ENCODE results near the gene LONRF3. TPM values are rescaled to one million over a fixed set of nuclear protein-coding genes. Genes with fewer than 3 reads are reported as not detected.

LONRF3 gene
- total and polyA plus RNA-seq, 2 donors (not counting 1 experiment from before 2014, with no cell fraction given) = 0.33 TPM; not detected in 1

- H3K9ac ChIP-seq (ENCODE audit: insufficient read depth, low read length) = no peak overlapping the region
- no peaks in the 10 kb centered on the region for H4K20me1 ChIP-seq (ENCODE audit: control insufficient read depth, extremely low read depth, insufficient read depth, low read length)
- no peak overlapping the region for H2AFZ ChIP-seq (ENCODE audit: low read length)
- H3K4me1 ChIP-seq (ENCODE audit: control insufficient read depth, extremely low read depth, insufficient read depth, low read length) = no peaks in the 10 kb centered on the region
- H3K79me2 ChIP-seq (ENCODE audit: control insufficient read depth, insufficient read depth, low read length) = no peaks in the 10 kb centered on the region
- no peak overlapping the region for H3K27ac ChIP-seq (ENCODE audit: insufficient read depth, low read length)
- H3K4me2 ChIP-seq (ENCODE audit: extremely low read depth, insufficient read depth, low read length) = no peak overlapping the region
- H3K9me3 ChIP-seq (ENCODE audit: control insufficient read depth, insufficient read depth, low read depth, low read length) = no peaks in the 10 kb centered on the region
- H3K36me3 ChIP-seq (ENCODE audit: control insufficient read depth, insufficient read depth, low read length) = no peaks in the 10 kb centered on the region
- TF ChIP-seq EZH2 (IDR thresholded peaks at IDR 0.05; ENCODE audit: low read length, missing control alignments) = no peak
- H3K27me3 ChIP-seq (ENCODE audit: control insufficient read depth, insufficient read depth, low read length) = no peaks in the 10 kb centered on the region
- no peak for DNase-seq (ENCODE audit: low read depth in 2 of 2)
- H3K4me3 ChIP-seq (replicated peaks in 1 of 4; ENCODE audit: control extremely low read depth in 1 of 4, insufficient read depth in 1 of 4, low read depth in 3 of 4, low read length in 4 of 4) = no peak overlapping the region
Observed at GRCh38 chrX:118964252-118964651, 10.2 kb upstream of the LONRF3 start.

- Histone ChIP-seq H3K4me3 (replicated peaks in 1 of 4; ENCODE audit: control extremely low read depth in 1 of 4, insufficient read depth in 1 of 4, low read depth in 3 of 4, low read length in 4 of 4) (no peak overlapping the region), H2AFZ (ENCODE audit: low read length) (no peak overlapping the region), H3K79me2 (ENCODE audit: control insufficient read depth, insufficient read depth, low read length) (no peaks in the 10 kb centered on the region), H3K9ac (ENCODE audit: insufficient read depth, low read length) (no peak overlapping the region), H3K27ac (ENCODE audit: insufficient read depth, low read length) (no peak overlapping the region), H3K9me3 (ENCODE audit: control insufficient read depth, insufficient read depth, low read depth, low read length) (no peaks in the 10 kb centered on the region), H3K36me3 (ENCODE audit: control insufficient read depth, insufficient read depth, low read length) (no peaks in the 10 kb centered on the region), H4K20me1 (ENCODE audit: control insufficient read depth, extremely low read depth, insufficient read depth, low read length) (no peaks in the 10 kb centered on the region), H3K27me3 (ENCODE audit: control insufficient read depth, insufficient read depth, low read length) (no peaks in the 10 kb centered on the region), H3K4me2 (ENCODE audit: extremely low read depth, insufficient read depth, low read length) (no peak overlapping the region), H3K4me1 (ENCODE audit: control insufficient read depth, extremely low read depth, insufficient read depth, low read length) (no peaks in the 10 kb centered on the region)
- TF ChIP-seq EZH2 (IDR thresholded peaks at IDR 0.05; ENCODE audit: low read length, missing control alignments) = no peak
- no peak for TF ChIP-seq CTCF (conservative IDR thresholded peaks at IDR 0.05 in 1 of 2, IDR thresholded peaks at IDR 0.05 in 1 of 2; ENCODE audit: low read depth in 1 of 2, low read length in 2 of 2)
- DNase-seq (ENCODE audit: low read depth in 2 of 2) = no peak
Observed at GRCh38 chrX:118965395-118965794, 9.0 kb upstream of the LONRF3 start.

GRCh38 chrX:118968031-118968430 lies 6.4 kb upstream of the LONRF3 start:
- H3K4me2 ChIP-seq (ENCODE audit: extremely low read depth, insufficient read depth, low read length) = no peak overlapping the region
- no peaks in the 10 kb centered on the region for H3K9me3 ChIP-seq (ENCODE audit: control insufficient read depth, insufficient read depth, low read depth, low read length)
- H3K36me3 ChIP-seq (ENCODE audit: control insufficient read depth, insufficient read depth, low read length) = no peaks in the 10 kb centered on the region
- no peak overlapping the region for H3K9ac ChIP-seq (ENCODE audit: insufficient read depth, low read length)
- H3K27me3 ChIP-seq (ENCODE audit: control insufficient read depth, insufficient read depth, low read length) = peaks cover 8% of the 10 kb centered on the region
- H2AFZ ChIP-seq (ENCODE audit: low read length) = no peak overlapping the region
- H3K79me2 ChIP-seq (ENCODE audit: control insufficient read depth, insufficient read depth, low read length) = no peaks in the 10 kb centered on the region
- no peak for DNase-seq (ENCODE audit: low read depth in 2 of 2)
- H4K20me1 ChIP-seq (ENCODE audit: control insufficient read depth, extremely low read depth, insufficient read depth, low read length) = no peaks in the 10 kb centered on the region
- H3K27ac ChIP-seq (ENCODE audit: insufficient read depth, low read length) = no peak overlapping the region
- no peaks in the 10 kb centered on the region for H3K4me1 ChIP-seq (ENCODE audit: control insufficient read depth, extremely low read depth, insufficient read depth, low read length)
- TF ChIP-seq CTCF (conservative IDR thresholded peaks at IDR 0.05 in 1 of 2, IDR thresholded peaks at IDR 0.05 in 1 of 2; ENCODE audit: low read depth in 1 of 2, low read length in 2 of 2) (no peak), EZH2 (IDR thresholded peaks at IDR 0.05; ENCODE audit: low read length, missing control alignments) (no peak)
- H3K4me3 ChIP-seq (replicated peaks in 1 of 4; ENCODE audit: control extremely low read depth in 1 of 4, insufficient read depth in 1 of 4, low read depth in 3 of 4, low read length in 4 of 4) = no peak overlapping the region
